AML-193 (cell line): ENCODE results near the gene PUDP.
"Not testable (repeated sequence)": the region's sequence is repeated elsewhere in the genome, so short reads cannot be mapped to it uniquely, and the experiment has no call there.

Experiments used
- DNase-seq, 2 experiments: peaks; one replicate each; lab custom pipeline; 2025; lab: John Stamatoyannopoulos, UW

Gene PUDP

DNA sequence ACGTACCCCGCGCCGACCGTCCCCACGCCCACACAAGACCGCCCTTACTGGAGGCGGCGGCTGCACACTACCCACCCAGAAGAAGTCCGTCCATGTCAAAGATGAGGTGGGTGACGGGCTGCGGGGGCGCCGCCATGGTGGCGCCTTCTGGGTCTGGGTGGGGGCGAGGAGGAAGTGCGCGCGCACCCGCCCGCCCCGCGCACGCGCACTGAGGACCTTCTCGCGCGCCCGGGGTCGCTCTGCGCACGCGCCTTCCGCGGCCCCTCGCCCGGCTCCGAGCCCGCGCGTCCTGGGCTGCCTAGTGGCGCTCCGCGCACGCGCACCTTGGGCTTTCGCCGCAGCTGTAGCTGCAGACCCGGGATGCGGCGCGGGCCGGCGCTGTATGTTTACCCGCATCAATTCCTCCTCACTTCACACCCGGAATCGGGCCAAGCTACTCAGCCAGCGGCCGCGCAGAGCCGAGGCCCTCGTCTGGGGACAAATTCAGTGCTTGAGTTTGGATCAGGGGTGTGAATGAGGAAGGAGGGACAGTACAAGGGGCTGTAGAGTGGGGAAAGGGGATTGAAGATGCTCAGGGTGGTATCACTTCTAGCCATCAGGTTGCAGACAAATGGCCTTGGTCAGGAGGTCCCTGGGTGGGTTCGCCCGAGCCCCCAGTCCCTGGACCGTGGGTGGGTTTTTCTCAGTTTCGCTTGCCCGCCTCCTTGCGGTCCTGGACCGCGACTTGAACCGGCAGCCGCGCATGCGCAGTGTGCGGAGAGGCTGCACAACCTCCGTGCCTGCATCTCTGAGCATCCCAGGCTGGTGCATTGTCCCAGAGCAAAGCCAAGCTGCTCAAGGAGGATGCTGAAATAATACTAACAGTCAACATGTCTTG is at the start of gene PUDP:
TSS of gene PUDP (minus strand) at position 176 of the 877 bp plus-strand sequence. CDS start at position 136, 40 bp downstream.
- peak; percentile 52 to 61 for DNase-seq

DNA sequence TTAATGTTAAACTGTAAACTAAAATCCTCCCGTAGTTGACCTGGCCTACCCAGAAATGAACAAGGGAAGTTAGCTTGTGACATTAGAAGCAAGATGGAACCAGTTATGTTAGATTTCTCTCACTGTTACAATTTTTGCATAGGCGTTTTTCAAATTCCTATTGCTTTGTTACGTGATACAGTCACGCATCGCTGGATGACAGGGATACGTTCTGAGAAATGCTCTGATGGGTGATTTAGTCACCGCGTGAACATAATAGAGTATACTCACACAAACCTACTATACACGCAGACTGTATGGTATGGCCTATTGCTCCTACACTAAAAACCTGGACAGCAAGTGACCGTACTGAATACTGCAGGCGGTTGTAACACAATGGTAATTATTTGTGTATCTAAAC is 46.7 kb upstream of the PUDP start:
- no peak for DNase-seq

DNA sequence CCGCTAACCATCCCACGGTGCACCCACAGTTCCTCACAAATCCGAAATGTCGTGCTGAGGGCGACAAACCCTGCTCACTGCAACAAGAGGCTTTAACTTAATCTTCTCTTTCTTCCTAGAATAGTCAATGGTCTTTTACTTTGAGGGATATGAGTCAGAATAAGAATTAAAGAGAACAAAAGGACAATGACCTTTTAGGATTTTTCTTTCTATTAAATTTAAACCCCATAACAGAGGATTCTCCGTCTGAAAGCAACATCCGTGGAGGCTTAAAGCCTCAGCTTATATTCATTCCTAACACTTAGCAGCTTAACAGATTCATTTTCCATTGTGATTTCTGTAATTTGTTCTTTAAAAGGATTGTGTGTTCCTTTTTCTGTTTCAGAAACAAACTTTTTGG is 44.9 kb upstream of the PUDP start:
- no peak for DNase-seq

DNA sequence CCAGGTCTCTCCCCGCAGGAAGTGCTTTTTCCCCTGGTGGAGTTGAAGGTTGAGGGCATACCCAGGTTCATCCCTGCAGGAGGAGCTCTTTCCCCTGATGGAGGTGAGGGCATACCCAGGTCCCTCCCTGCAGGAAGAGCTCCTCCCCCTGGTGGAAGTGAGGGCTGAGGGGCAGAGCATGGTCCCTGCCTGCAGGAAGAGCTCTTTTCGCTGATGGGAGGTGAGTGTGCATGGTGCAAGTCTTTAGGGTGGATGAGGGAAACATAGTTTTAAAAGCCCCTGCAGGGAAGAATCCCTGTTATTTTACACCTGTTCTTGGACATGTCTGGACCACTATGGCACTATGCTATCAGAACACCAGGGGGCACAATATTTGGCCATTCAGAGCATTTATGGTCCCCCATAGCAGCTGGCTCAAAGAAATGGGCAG is 43.7 kb upstream of the PUDP start:
- no peak for DNase-seq

DNA sequence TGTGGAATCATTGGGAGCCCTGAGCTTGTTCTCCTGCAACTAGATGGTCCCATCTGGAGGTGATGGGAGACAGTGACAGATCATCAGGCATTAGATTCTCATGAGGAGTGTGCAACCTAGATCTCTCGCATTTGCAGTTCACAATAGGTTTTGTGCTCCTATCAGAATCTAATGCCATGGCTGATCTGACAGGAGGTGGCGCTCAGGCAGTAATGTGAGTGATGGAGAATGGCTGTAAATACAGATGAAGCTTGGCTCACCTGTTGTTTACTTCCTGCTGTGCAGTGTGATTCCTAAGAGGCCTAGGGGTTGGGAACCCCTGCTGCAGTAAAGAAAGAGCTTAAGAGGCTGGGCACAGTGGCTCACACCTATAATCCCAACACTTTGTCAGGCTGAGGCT is 42.2 kb upstream of the PUDP start:
- no peak for DNase-seq

DNA sequence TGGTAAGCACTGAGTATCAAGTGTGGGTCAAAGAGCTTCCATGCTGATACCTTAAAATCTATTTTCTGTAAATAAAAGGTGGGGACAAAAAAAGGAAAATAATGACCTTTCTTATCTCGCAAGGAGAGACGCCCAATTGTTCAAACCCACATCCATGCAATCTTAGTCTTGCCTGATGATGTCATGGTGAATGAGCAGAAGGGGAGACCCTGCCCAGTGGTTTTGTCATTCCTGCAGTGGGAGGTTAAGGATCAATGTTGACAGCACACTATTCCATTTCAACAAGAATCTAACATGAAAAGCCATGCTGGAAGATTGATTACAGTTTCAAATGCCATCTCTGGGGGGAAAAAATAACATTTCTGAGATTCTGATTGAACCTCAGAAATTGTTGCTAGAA is 40.7 kb upstream of the PUDP start:
- DNase-seq: no peak

DNA sequence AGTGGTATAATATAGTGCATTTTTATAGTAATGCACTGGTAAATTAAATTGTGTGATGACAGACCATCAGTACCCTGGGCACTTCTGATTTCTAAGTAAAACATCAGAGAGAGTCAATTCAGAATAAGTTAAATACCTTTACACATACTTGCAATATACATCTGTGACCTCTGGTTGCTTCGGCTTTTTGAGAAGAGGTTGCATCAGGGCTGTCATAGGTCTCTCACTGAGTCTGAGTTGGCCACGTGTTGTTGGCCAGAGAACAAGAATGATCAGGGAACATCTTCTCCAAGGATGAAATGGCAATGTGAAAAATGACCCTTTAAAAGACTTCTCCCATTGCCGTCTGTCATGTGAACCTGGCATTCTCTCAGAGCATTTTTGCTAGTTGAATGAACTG is 36.9 kb upstream of the PUDP start:
- no peak for DNase-seq

DNA sequence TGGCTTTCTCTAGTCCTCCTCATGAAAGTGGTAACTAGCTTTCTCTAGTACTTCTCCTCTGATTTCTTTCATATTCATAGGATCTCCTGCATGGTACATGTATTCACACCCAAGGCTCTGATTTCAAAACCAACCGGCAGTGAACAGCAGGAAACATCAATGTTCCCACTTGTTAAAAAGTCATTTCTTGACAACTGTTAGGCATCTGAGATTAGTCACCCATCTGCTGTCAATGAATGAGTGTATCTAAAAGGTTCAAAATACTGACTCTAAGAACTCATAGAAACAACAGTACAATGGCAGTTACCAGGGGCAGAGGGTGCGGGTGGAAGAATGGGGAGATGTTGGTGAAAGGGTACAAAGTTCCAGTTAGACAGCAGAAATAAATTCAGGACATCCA is 31.5 kb upstream of the PUDP start:
- no peak for DNase-seq

DNA sequence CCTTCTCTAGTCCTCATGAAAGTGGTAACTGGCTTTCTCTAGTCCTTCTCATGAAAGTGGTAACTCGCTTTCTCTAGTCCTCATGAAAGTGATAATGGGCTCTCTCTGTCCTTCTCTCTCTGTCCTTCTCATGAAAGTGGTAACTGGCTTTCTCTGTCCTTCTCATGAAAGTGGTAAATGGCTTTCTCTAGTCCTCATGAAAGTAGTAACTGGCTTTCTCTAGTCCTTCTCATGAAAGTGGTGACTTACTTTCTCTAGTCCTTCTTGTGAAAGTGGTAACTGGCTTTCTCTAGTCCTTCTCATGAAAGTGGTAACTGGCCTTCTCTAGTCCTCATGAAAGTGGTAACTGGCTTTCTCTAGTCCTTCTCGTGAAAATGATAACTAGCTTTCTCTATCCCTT is 30.9 kb upstream of the PUDP start:
- not testable (repeated sequence) for DNase-seq

DNA sequence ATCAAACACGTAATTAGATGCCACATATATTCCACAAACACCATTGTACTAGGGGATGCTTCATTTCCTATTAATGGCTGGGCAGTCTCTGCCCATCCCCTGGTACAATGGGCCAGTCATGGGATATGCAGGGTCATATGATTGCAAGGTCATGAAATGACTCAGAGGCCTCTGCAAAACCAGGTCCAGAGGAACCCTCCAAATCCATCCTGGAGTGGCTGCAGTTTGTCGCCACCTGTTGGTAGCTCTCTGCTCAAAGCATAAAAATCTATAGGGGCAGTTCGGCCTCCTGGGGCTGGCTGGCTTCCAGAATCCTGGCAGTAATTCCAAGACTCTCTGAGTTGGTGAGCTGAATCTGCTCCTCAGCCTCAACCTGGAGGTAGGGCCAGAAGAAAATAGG is 22.9 kb upstream of the PUDP start:
- DNase-seq: peak in 1 of 2 experiments; percentile 6

DNA sequence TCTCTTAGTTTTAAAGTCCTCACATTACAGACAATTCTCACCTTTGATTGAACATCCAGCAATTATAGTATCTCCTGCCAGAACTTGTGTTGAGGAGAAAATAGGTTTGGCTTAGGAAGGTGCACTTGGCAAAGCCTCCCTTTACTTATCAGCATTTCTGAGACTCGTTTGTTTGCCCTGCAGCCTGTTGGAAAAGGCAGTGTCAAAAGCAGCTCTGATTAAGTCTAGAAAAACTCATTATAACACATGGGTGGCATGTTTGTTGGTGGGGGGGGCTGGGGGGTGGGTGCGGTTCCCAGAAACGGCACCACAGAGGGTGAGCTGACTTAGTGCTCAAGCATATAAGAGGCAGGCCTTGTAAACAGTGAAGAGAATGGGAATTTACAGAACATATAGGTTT is 21.7 kb upstream of the PUDP start:
- DNase-seq: no peak

DNA sequence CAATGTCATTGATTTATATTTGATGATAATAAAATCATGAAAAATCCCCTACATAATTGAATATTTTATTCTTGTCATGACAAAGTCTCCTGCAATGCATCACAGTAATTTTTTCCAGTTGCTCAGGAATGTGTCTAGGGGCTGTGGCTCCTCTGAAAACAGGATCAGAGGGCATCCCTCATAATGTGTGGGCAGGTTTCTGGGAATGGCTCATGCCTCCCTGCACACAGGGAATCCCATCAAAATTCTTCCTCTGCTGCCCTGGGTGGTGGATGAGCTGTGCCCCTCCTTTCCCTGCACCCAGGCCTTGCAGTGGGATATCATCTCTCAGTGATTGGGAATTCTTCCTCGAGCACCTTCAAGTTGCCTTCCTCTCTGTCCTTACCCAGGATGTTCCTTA is 20.4 kb upstream of the PUDP start:
- no peak for DNase-seq

DNA sequence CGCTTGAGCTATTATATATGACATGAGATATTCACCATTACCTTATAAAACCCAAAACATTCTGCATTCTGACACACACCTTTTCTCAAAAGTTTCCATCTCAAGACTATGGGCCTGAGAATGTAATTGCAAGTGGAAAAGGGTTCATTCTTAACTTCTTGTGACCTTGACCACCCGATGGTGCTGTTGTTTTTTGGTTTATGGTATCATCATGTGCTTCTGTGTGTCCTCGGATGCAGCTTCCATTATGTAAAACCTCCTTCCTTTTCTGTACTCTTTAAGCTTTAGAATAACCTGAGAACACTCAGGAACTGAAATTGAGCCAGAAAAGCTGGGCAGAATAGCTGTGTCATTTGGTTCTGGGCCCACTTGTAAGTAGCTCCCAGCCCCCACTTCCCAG is 16.2 kb upstream of the PUDP start:
- DNase-seq: no peak

DNA sequence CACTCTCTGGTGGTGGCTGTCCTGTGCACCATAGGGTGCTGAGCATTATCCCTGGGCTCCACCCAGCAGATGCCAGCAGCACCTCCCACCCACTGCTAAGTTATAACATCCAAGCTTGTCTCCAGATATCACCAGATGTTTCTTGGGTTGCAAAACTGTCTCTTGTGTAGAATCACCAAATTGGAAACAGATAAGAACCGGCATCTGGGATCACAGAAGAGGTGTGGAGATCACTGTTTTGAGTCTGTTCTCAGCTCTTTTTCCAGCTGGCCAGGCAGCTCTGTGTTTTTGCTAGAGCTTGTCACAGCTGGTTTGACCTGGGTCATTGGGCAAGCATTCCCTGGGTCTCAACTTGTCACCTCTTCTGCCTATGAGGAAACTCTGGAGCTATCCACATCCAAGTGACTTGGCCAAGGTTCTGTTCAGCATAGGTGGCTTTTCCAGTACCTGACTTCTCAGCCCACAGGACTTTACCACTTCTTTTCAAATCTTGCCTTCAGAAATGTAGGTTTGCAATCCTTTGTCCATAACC is 15.3 kb upstream of the PUDP start:
- no peak for DNase-seq

DNA sequence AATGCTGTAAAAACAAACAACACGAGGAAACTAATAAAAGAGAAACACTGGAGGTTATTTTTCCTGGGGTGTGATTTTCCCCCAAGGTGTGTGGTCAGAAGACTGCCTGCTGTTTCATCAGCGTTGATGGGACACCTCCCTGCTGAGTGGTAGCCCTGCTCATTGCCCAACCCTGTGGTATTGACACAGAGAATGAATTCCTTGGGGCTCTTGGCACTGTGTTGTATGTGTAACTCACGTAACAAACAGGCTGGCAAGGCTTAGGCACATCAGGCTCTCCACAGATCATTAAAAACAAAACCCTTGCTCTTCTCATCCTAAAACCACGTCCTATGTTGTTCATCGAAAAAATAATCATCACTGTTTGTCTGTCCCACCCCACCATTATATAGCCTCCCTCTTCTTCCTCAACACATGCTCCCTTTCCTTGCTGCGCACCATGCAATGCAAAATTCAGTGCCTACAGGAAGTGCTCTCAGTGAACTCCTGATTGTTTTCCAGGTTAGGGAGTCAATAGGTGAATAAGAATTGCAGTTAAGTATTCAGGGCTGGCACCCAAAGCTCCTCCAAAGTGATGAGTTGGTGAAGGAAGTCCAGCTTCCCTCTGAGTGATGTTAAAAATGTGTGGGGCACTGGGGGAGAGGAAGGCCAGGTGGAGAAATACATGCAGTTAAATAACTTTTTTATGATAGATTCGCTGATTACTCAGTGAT is 11.4 kb upstream of the PUDP start:
- peak; percentile 15 for DNase-seq

DNA sequence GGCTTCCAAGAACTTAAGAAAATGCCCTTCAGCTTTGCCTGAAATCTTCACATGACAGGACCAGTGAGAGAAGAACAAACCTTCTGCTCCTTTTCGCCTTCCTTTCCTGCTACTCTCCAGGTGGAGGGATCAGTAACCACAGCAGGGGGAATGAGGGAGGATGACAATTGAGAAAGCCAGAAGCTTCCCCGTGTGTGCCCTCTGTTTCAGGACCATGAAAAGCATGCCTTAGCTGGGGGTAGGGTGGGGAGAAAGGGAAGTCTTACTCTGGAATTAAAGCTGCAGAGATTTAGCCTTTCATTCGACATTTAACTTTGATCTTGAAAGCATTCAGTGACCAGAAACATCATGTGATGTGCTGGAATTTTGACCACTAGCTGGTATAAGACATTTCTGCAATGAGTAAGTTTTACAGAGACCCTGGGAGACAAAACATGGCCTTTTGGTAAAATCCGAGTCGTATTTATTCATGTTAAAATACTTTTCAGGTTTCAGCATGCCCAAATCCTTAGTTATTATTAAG is 10.6 kb upstream of the PUDP start:
- DNase-seq: no peak

DNA sequence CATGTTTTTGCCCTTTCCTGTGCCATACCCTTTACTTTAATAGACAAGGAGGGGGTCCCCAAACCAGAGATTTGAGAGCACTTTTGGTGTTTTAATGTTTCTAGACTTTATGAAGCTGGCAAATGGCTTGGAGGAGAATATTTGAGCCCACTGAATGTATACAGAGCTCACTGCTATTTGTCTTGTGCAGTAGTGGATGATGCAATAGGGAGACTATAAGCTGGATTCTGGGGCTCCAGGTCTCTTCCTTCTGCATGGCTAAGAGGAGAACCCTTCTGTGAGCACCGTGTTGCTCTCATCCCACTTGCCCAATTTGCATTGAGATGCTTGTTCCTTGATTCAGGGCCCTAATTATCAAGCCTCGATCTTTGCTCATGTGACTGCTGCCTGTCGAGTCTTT is 8.9 kb upstream of the PUDP start:
- no peak for DNase-seq

DNA sequence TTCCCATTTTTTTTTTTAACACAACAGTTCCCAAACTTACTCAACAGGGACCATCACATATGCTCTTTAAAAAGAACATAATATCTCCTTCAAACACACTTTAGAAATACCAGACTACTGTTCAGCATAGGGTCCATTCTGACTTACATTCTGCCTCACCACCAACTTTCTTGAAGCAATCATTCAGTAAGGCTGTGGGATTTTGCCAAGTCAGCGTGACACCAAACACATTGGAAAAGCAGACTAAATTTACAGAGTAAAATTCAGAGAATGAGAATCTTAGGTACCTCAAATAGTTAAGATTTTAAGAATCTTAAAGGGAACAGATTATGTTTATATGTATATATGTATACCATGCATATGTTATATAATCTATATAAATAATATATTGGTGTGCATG is 7.2 kb upstream of the PUDP start:
- DNase-seq: no peak

DNA sequence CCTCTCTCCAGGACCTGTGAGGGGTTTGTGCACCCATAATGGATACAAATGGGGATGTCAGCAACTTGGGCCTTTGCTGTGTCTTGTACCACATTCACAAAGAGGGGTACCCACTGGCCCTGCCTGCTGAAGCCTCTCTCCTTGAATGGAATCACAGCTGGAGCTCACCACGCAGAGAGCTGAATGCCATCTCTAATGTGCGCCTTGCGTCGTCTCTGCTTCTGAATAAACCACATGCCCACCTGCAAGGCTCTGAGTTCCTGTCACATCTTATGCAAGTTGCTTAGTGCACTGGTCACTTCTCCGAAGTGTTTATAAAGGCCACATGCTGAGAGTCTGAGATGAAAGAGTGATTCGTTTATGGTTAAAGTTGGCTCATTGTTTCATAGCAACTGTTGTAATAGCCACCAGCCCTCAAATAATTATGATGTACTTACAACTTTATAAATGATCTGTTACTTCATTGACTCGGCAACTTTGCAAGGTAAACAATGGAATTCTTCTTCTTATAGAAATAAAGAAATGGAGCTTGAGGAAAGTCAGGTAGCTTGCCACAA is 6.2 kb upstream of the PUDP start:
- DNase-seq: no peak

DNA sequence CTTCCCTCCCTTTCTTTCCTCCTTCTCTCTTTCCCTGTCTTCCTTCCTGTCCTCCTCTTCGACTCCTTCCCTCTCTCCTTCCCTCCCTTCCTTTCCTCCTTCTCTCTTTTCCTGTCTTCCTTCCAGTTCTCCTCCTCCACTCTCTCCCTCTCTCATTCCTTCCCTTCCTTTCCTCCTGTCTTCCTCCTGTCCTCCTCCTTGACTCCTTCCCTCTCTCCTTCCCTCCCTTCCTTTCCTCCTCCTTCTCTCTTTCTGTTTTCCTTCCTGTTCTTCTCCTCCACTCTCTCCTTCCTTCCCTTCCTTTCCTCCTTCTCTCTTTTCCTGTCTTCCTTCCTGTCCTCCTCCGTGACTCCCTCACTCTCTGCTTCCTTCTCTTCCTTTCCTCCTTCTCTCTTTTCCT is 5.3 kb upstream of the PUDP start:
- DNase-seq: no peak

DNA sequence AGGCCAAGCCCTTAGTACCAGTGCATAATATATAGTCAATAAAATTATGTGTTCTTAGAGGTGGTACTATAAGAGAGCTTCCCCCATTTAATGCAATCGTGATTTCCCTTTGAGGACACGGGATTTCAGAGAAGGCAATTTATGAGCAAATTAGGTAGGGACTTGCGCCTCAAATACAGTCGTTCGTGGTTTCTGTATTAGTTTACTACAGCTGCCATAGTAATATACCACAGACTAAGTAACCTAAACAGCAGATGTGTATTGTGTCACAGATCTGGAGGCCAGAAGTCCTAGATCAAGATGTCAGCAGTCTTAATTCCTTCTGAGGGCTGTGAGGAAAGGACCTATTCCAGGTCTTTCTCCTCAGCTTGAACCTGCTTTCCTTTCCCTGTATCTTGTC is 1.5 kb upstream of the PUDP start:
- DNase-seq: no peak

DNA sequence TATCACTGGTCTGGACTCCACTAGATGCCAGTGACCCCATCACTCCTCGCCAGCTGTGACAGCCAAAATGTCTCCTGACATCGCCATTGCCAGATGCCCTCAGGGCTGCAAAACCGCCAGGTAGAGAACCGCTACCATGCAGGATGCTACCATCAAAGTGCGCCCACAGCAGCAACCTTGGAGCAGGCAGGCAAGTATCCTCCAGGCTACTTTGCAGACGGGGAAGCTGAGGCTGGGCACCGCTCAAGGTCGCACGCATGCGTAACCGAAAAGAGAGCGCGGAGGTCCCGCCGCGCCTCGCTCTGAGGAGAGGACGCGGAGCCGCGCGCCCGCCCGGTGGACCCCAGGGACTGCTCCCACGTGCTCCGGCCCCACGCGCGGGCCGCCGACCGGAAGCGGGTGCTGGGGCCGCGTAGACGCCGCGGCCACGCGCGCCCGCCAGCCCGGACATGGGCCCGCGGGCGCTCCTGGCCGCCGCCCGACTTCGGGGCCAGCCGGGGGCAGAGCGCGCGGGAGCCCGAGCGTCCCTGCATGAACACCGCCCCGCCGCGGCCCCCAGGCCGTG is 458 bp downstream of the PUDP start, which contains the start of gene STS:
TSS of gene STS (plus strand) at position 300 of the 565 bp plus-strand sequence. CDS start 105,488 bp downstream, outside the sequence.
- DNase-seq: peak in 1 of 2 experiments; percentile 5
